K562 (cell line): ENCODE results near the gene XPA. TPM values are rescaled to one million over a fixed set of nuclear protein-coding genes. Genes with fewer than 3 reads are reported as not detected.

Source experiments
- ELF1 ChIP-seq: fragments of 200-800 bp; sonication (Bioruptor generic); IDR thresholded peaks from 2 replicates; pipeline ENCODE4 v1.6.1; 2016; ENCODE audit warnings: missing genetic modification characterization, missing compliant biosample characterization
- FIP1L1 ChIP-seq: fragments of 200-400 bp; formaldehyde crosslinking; IDR thresholded peaks from 2 replicates; pipeline ENCODE4 v1.6.1; 2018; ENCODE audit warnings: mild to moderate bottlenecking, low read depth, low read length; ENCODE audit not compliant: poor library complexity, severe bottlenecking
- MAZ ChIP-seq, 2 experiments: fragments of 450-650 bp in 1 of 2; sonication (generic) in 1 of 2; formaldehyde crosslinking; IDR thresholded peaks in 1 of 2; conservative IDR thresholded peaks in 1 of 2; 2 replicates each; pipeline versions ENCODE4 v1.4.0 to v1.5.0; 2020; ENCODE audit warnings: mild to moderate bottlenecking in 1 of 2, missing genetic modification reagents in 1 of 2
- NR2C1 ChIP-seq, 2 experiments: fragments of 450-650 bp; IDR thresholded peaks; 2 replicates each; pipeline ENCODE4 v1.6.1; 2017; ENCODE audit warnings: mild to moderate bottlenecking in 2 of 2, antibody characterized with exemption in 1 of 2, inconsistent platforms in 1 of 2, missing compliant biosample characterization in 1 of 2, missing genetic modification characterization in 1 of 2
- SMAD2 ChIP-seq: fragments of 150-350 bp; IDR thresholded peaks from 2 replicates; pipeline ENCODE4 v1.6.1; 2014; ENCODE audit warnings: low read depth, mild to moderate bottlenecking, low read length
- SMAD4 ChIP-seq: fragments of 250-450 bp; sonication (Bioruptor Pico); conservative IDR thresholded peaks from 2 replicates; pipeline ENCODE4 v1.8.0; 2021; ENCODE audit warnings: inconsistent platforms, mild to moderate bottlenecking, moderate library complexity
- SREBF2 ChIP-seq: sonication (generic); formaldehyde crosslinking; IDR thresholded peaks from 2 replicates; pipeline ENCODE4 v1.4.0; 2020; ENCODE audit warnings: mild to moderate bottlenecking, missing genetic modification reagents
- ZC3H4 ChIP-seq: sonication (generic); formaldehyde crosslinking; IDR thresholded peaks from 2 replicates; pipeline ENCODE4 v1.9.0; 2021; ENCODE audit warnings: missing genetic modification reagents, borderline replicate concordance
- ZKSCAN8 ChIP-seq: fragments of 200-800 bp; sonication (Bioruptor generic); IDR thresholded peaks from 2 replicates; pipeline ENCODE4 v1.6.1; 2016; ENCODE audit warnings: missing genetic modification characterization, missing compliant biosample characterization
- polyA plus RNA-seq, 8 experiments: library from polyadenylated mRNA; depleted of rRNA in 4 of 8; stranded (reverse) in 5 of 8; unstranded in 3 of 8; fragments of >200 nt; fragmentation: Nextera tagmentation in 2 of 8; fragmentation: Illumina TruSeq in 1 of 8; extraction: Ambion mirVana in 2 of 8; extraction: Trizol in 1 of 8; gene quantifications; 2 replicates each; pipeline versions ENCODE4 v1.2.1 to v1.2.3, GENCODE V29; 2011 to 2014; ENCODE audit warnings: inconsistent platforms in 1 of 8, missing spikeins in 1 of 8
- total RNA-seq, 7 experiments: library from RNA; depleted of rRNA in 6 of 7; stranded (reverse); fragments of >200 nt in 6 of 7; fragmentation: Illumina TruSeq in 2 of 7; extraction: Trizol in 2 of 7; gene quantifications; 2 replicates each; pipeline versions ENCODE4 v1.2.1 to v1.2.3, GENCODE V29; 2011 to 2021; ENCODE audit warnings: low replicate concordance in 1 of 7
- TF ChIP-seq, protein P1 (sequence below): sonication (generic); formaldehyde crosslinking; IDR thresholded peaks from 2 replicates; pipeline ENCODE4 v1.5.0; 2020; ENCODE audit warnings: missing genetic modification reagents
- TF ChIP-seq, protein P2 (sequence below): sonication (generic); IDR thresholded peaks from 2 replicates; pipeline ENCODE4 v1.6.1; 2016
- TF ChIP-seq, protein P3 (sequence below): fragments of 250-450 bp; sonication (Bioruptor Pico); IDR thresholded peaks from 2 replicates; pipeline ENCODE4 v1.8.0; 2022; ENCODE audit warnings: inconsistent platforms
- TF ChIP-seq, protein P4 (sequence below): sonication (generic); formaldehyde crosslinking; IDR thresholded peaks from 2 replicates; pipeline ENCODE4 v1.8.0; 2022; ENCODE audit warnings: mild to moderate bottlenecking, low read depth, missing genetic modification reagents
- TF ChIP-seq, protein P5 (sequence below), 2 experiments: fragments of 450-650 bp; conservative IDR thresholded peaks; 2 replicates each; pipeline ENCODE4 v1.6.1; 2017; ENCODE audit warnings: mild to moderate bottlenecking in 2 of 2, moderate library complexity in 2 of 2

Gene XPA
- total and polyA plus RNA-seq, 9 of the 15 experiments (the other 6 are each of a cell fraction or from before 2014, with no cell fraction given): 5.1 to 18.2 (median 14.1) TPM

DNA sequence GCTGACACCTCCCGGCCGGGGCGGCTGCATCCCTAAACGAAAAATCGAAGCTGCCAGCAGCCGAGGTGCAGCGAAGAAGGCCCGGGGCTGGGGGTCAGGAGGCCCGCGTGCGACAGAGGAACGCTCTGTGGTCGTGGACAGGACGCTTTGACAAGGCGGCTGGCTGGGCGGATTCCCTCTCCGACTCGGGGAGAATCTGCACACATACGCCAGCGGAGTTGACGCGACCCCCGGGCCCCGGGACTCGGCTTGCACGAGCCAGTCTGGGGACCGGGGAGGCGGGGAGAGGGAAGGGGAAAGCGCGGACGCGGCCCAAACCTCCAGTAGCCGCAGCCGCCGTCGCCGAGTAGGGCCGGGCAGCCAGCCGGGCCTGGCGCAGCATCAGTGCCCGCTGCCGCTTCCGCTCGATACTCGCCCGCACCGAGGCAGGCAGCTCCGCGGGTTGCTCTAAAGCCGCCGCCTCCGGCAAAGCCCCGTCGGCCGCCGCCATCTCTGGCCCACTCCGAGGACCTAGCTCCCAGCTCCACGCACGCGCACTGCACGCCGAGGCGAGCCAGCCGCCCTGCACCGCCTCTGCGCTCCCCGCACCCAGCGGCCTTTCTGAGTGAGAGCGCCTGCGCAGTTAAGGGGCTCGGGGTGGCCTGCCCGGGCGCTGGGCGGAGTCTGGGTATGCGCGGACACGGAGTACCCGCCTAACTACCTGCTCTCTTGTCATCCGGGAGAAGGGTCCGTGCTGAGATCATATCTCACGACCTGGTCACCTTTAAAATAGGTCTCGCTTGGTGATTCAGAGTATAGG, at the start of gene XPA (continued):
- TF ChIP-seq SREBF2 (CRISPR knock-in tag) (no peak), SMAD2 (no peak), ELF1 (tag) (no peak), MAZ (CRISPR knock-in tag; conservative IDR thresholded peaks at IDR 0.05 in 1 of 2, IDR thresholded peaks at IDR 0.05 in 1 of 2) (peak; percentile 62 to 68; a peak in 2 of 4 replicates), FIP1L1 (peak; percentile 57), SMAD4 (CRISPR knock-in tag) (peak; percentile 71), ZC3H4 (CRISPR knock-in tag) (no peak), ZKSCAN8 (CRISPR knock-in tag) (no peak), NR2C1 (IDR thresholded peaks at IDR 0.05) (no peak), NR2C1 (tag; IDR thresholded peaks at IDR 0.05) (no peak)
- TF ChIP-seq, protein P1, sequence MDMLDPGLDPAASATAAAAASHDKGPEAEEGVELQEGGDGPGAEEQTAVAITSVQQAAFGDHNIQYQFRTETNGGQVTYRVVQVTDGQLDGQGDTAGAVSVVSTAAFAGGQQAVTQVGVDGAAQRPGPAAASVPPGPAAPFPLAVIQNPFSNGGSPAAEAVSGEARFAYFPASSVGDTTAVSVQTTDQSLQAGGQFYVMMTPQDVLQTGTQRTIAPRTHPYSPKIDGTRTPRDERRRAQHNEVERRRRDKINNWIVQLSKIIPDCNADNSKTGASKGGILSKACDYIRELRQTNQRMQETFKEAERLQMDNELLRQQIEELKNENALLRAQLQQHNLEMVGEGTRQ (CRISPR knock-in tag): no peak
- TF ChIP-seq, protein P2, sequence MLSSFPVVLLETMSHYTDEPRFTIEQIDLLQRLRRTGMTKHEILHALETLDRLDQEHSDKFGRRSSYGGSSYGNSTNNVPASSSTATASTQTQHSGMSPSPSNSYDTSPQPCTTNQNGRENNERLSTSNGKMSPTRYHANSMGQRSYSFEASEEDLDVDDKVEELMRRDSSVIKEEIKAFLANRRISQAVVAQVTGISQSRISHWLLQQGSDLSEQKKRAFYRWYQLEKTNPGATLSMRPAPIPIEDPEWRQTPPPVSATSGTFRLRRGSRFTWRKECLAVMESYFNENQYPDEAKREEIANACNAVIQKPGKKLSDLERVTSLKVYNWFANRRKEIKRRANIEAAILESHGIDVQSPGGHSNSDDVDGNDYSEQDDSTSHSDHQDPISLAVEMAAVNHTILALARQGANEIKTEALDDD: no peak; the same call in 1 of the 2 replicates
- TF ChIP-seq, protein P3, sequence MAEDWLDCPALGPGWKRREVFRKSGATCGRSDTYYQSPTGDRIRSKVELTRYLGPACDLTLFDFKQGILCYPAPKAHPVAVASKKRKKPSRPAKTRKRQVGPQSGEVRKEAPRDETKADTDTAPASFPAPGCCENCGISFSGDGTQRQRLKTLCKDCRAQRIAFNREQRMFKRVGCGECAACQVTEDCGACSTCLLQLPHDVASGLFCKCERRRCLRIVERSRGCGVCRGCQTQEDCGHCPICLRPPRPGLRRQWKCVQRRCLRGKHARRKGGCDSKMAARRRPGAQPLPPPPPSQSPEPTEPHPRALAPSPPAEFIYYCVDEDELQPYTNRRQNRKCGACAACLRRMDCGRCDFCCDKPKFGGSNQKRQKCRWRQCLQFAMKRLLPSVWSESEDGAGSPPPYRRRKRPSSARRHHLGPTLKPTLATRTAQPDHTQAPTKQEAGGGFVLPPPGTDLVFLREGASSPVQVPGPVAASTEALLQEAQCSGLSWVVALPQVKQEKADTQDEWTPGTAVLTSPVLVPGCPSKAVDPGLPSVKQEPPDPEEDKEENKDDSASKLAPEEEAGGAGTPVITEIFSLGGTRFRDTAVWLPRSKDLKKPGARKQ (CRISPR knock-in tag): no peak
- TF ChIP-seq, protein P4, sequence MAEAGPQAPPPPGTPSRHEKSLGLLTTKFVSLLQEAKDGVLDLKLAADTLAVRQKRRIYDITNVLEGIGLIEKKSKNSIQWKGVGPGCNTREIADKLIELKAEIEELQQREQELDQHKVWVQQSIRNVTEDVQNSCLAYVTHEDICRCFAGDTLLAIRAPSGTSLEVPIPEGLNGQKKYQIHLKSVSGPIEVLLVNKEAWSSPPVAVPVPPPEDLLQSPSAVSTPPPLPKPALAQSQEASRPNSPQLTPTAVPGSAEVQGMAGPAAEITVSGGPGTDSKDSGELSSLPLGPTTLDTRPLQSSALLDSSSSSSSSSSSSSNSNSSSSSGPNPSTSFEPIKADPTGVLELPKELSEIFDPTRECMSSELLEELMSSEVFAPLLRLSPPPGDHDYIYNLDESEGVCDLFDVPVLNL: peak; percentile 64; the same call in 1 of the 2 replicates
- TF ChIP-seq, protein P5, sequence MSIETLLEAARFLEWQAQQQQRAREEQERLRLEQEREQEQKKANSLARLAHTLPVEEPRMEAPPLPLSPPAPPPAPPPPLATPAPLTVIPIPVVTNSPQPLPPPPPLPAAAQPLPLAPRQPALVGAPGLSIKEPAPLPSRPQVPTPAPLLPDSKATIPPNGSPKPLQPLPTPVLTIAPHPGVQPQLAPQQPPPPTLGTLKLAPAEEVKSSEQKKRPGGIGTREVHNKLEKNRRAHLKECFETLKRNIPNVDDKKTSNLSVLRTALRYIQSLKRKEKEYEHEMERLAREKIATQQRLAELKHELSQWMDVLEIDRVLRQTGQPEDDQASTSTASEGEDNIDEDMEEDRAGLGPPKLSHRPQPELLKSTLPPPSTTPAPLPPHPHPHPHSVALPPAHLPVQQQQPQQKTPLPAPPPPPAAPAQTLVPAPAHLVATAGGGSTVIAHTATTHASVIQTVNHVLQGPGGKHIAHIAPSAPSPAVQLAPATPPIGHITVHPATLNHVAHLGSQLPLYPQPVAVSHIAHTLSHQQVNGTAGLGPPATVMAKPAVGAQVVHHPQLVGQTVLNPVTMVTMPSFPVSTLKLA (conservative IDR thresholded peaks at IDR 0.05): 0 out of 4 replicates have a peak, but pooled peaks of 1 of the 2 experiments have one; percentile 29
